ENCODE measurements around the gene RANBP10. TPM values are rescaled to one million over a fixed set of nuclear protein-coding genes. Genes with fewer than 3 reads are reported as not detected.

RANBP10 gene
- polyA plus RNA-seq = 18.0 TPM
- long read RNA-seq, donor 1 = 0 reads
- long read RNA-seq, donor 2, full-length matches to known transcripts = 1 of 1 reads
- long read RNA-seq, donor 2, partial matches to known transcripts = 0 of 1 reads
- long read RNA-seq, donor 2, other reads (novel, unspliced or antisense) = 0 of 1 reads
- long read RNA-seq, donor 3 = 0 reads
- long read RNA-seq, donor 4 = 0 reads
- long read RNA-seq, donor 5 = 0 reads
- long read RNA-seq, donor 6 = 0 reads
- long read RNA-seq, donor 7 = 0 reads
- long read RNA-seq, donor 8 = 0 reads
- long read RNA-seq, donor 9, partial matches to known transcripts = 0 of 1 reads
- long read RNA-seq, donor 9, other reads (novel, unspliced or antisense) = 0 of 1 reads
- long read RNA-seq, donor 10, full-length matches to known transcripts = 1 of 6 reads
- long read RNA-seq, donor 10, partial matches to known transcripts = 5 of 6 reads
- long read RNA-seq, donor 10, other reads (novel, unspliced or antisense) = 0 of 6 reads
- long read RNA-seq, donor 11, full-length matches to known transcripts = 1 of 1 reads
- long read RNA-seq, donor 11, partial matches to known transcripts = 0 of 1 reads
- long read RNA-seq, donor 11, other reads (novel, unspliced or antisense) = 0 of 1 reads

- H3K4me1 ChIP-seq (ENCODE audit: control insufficient read depth, insufficient read depth, low read length) = peaks cover 12% of the 10 kb centered on the region
- H3K4me3 ChIP-seq (ENCODE audit: low read length) = peak within 1 kb of the TSS; percentile 92
- H3K27me3 ChIP-seq (ENCODE audit: control insufficient read depth, insufficient read depth, low read length) = no peaks in the 10 kb centered on the region
- H3K9me3 ChIP-seq (ENCODE audit: control insufficient read depth, low read depth, low read length) = no peaks in the 10 kb centered on the region
- peak within 1 kb of the TSS; percentile 75 for H3K27ac ChIP-seq (ENCODE audit: low read length)
- no CpG with 5 or more reads among the region's 54 CpGs for WGBS (ENCODE audit: insufficient coverage, low lambda C conversion rate)
- peaks cover 21% of the 10 kb centered on the region for H3K36me3 ChIP-seq (ENCODE audit: control insufficient read depth, insufficient read depth, low read length)
- peak; percentile 99 to 100 for DNase-seq
Measured at GRCh38 chr16:67806428-67807147, at the start of gene RANBP10, which contains the start of gene TSNAXIP1. TSS of gene RANBP10 (minus strand) at chr16:67806560. CDS start at chr16:67806536, 24 bp downstream. TSS of gene TSNAXIP1 (plus strand) at chr16:67806889. CDS start at chr16:67807150, 261 bp downstream.

- no CpG with 5 or more reads among the region's 10 CpGs for WGBS (ENCODE audit: insufficient coverage, low lambda C conversion rate)
- H3K4me1 ChIP-seq (ENCODE audit: control insufficient read depth, insufficient read depth, low read length) = peaks cover 33% of the 10 kb centered on the region
- no peak for DNase-seq
- H3K27ac ChIP-seq (ENCODE audit: low read length) = no peak overlapping the region
- no peaks in the 10 kb centered on the region for H3K27me3 ChIP-seq (ENCODE audit: control insufficient read depth, insufficient read depth, low read length)
- no peaks in the 10 kb centered on the region for H3K9me3 ChIP-seq (ENCODE audit: control insufficient read depth, low read depth, low read length)
- H3K4me3 ChIP-seq (ENCODE audit: low read length) = no peak overlapping the region
- H3K36me3 ChIP-seq (ENCODE audit: control insufficient read depth, insufficient read depth, low read length) = peaks cover 15% of the 10 kb centered on the region
Measured at GRCh38 chr16:67855789-67856188, 49.4 kb upstream of the RANBP10 start.

- no peak overlapping the region for H3K4me3 ChIP-seq (ENCODE audit: low read length)
- H3K27me3 ChIP-seq (ENCODE audit: control insufficient read depth, insufficient read depth, low read length) = no peaks in the 10 kb centered on the region
- no peaks in the 10 kb centered on the region for H3K9me3 ChIP-seq (ENCODE audit: control insufficient read depth, low read depth, low read length)
- no peak for DNase-seq
- WGBS (ENCODE audit: insufficient coverage, low lambda C conversion rate) = no CpG with 5 or more reads among the region's 3 CpGs
- no peak overlapping the region for H3K27ac ChIP-seq (ENCODE audit: low read length)
- H3K4me1 ChIP-seq (ENCODE audit: control insufficient read depth, insufficient read depth, low read length) = peaks cover 30% of the 10 kb centered on the region
- peaks cover 18% of the 10 kb centered on the region for H3K36me3 ChIP-seq (ENCODE audit: control insufficient read depth, insufficient read depth, low read length)
Measured at GRCh38 chr16:67853670-67854069, 47.3 kb upstream of the RANBP10 start.

GRCh38 chr16:67848118-67848517 is 41.8 kb upstream of the RANBP10 start:
- Histone ChIP-seq H3K9me3 (ENCODE audit: control insufficient read depth, low read depth, low read length) (no peaks in the 10 kb centered on the region), H3K27me3 (ENCODE audit: control insufficient read depth, insufficient read depth, low read length) (no peaks in the 10 kb centered on the region), H3K4me1 (ENCODE audit: control insufficient read depth, insufficient read depth, low read length) (peaks cover 35% of the 10 kb centered on the region), H3K4me3 (ENCODE audit: low read length) (peak overlapping the region; percentile 98), H3K36me3 (ENCODE audit: control insufficient read depth, insufficient read depth, low read length) (peaks cover 21% of the 10 kb centered on the region), H3K27ac (ENCODE audit: low read length) (peak overlapping the region; percentile 100)
- DNase-seq = no peak
- no CpG with 5 or more reads among the region's 11 CpGs for WGBS (ENCODE audit: insufficient coverage, low lambda C conversion rate)

- peak; percentile 85 to 93 for DNase-seq
- peak within 1 kb of the TSS; percentile 98 for H3K4me3 ChIP-seq (ENCODE audit: low read length)
Measured at GRCh38 chr16:67847064-67847861, 40.9 kb upstream of the RANBP10 start, which contains the start of gene CENPT. TSS of gene CENPT (minus strand) at chr16:67847693. CDS start at chr16:67833859, 13,834 bp downstream.

GRCh38 chr16:67846320-67847063 is 40.1 kb upstream of the RANBP10 start, which contains the start of gene NUTF2:
TSS of gene NUTF2 (plus strand) at chr16:67846933. CDS start at chr16:67865131, 18,198 bp downstream.
- Histone ChIP-seq H3K9me3 (ENCODE audit: control insufficient read depth, low read depth, low read length) (no peaks in the 10 kb centered on the region), H3K36me3 (ENCODE audit: control insufficient read depth, insufficient read depth, low read length) (peaks cover 17% of the 10 kb centered on the region), H3K27ac (ENCODE audit: low read length) (peak within 1 kb of the TSS; percentile 100), H3K4me1 (ENCODE audit: control insufficient read depth, insufficient read depth, low read length) (peaks cover 37% of the 10 kb centered on the region), H3K27me3 (ENCODE audit: control insufficient read depth, insufficient read depth, low read length) (no peaks in the 10 kb centered on the region), H3K4me3 (ENCODE audit: low read length) (peak within 1 kb of the TSS; percentile 98)
- WGBS (ENCODE audit: insufficient coverage, low lambda C conversion rate) = no CpG with 5 or more reads among the region's 57 CpGs
- peak; percentile 96 to 98 for DNase-seq

More at GRCh38 chr16:67847064-67847861, 40.9 kb upstream of the RANBP10 start, which contains the start of gene CENPT:
- Histone ChIP-seq H3K9me3 (ENCODE audit: control insufficient read depth, low read depth, low read length) (no peaks in the 10 kb centered on the region), H3K4me1 (ENCODE audit: control insufficient read depth, insufficient read depth, low read length) (peaks cover 35% of the 10 kb centered on the region), H3K27ac (ENCODE audit: low read length) (peak within 1 kb of the TSS; percentile 100), H3K27me3 (ENCODE audit: control insufficient read depth, insufficient read depth, low read length) (no peaks in the 10 kb centered on the region), H3K36me3 (ENCODE audit: control insufficient read depth, insufficient read depth, low read length) (peaks cover 21% of the 10 kb centered on the region)
- WGBS (ENCODE audit: insufficient coverage, low lambda C conversion rate) = no CpG with 5 or more reads among the region's 62 CpGs

GRCh38 chr16:67846063-67846319 is 39.6 kb upstream of the RANBP10 start:
- Histone ChIP-seq H3K9me3 (ENCODE audit: control insufficient read depth, low read depth, low read length) (no peaks in the 10 kb centered on the region), H3K27me3 (ENCODE audit: control insufficient read depth, insufficient read depth, low read length) (no peaks in the 10 kb centered on the region), H3K36me3 (ENCODE audit: control insufficient read depth, insufficient read depth, low read length) (peaks cover 17% of the 10 kb centered on the region), H3K27ac (ENCODE audit: low read length) (peak overlapping the region; percentile 100), H3K4me1 (ENCODE audit: control insufficient read depth, insufficient read depth, low read length) (peaks cover 38% of the 10 kb centered on the region), H3K4me3 (ENCODE audit: low read length) (peak overlapping the region; percentile 98)
- peak in 1 of 2 donors; percentile 27 for DNase-seq
- WGBS (ENCODE audit: insufficient coverage, low lambda C conversion rate) = no CpG with 5 or more reads among the region's 2 CpGs

GRCh38 chr16:67845291-67846062 is 39.1 kb upstream of the RANBP10 start:
- H3K27me3 ChIP-seq (ENCODE audit: control insufficient read depth, insufficient read depth, low read length) = no peaks in the 10 kb centered on the region
- no peak for DNase-seq
- H3K27ac ChIP-seq (ENCODE audit: low read length) = peak overlapping the region; percentile 100
- peaks cover 16% of the 10 kb centered on the region for H3K36me3 ChIP-seq (ENCODE audit: control insufficient read depth, insufficient read depth, low read length)
- no peaks in the 10 kb centered on the region for H3K9me3 ChIP-seq (ENCODE audit: control insufficient read depth, low read depth, low read length)
- peak overlapping the region; percentile 98 for H3K4me3 ChIP-seq (ENCODE audit: low read length)
- H3K4me1 ChIP-seq (ENCODE audit: control insufficient read depth, insufficient read depth, low read length) = peaks cover 38% of the 10 kb centered on the region
- WGBS (ENCODE audit: insufficient coverage, low lambda C conversion rate) = no CpG with 5 or more reads among the region's 5 CpGs

- DNase-seq = no peak
- Histone ChIP-seq H3K4me3 (ENCODE audit: low read length) (peak overlapping the region; percentile 72), H3K9me3 (ENCODE audit: control insufficient read depth, low read depth, low read length) (no peaks in the 10 kb centered on the region), H3K27ac (ENCODE audit: low read length) (no peak overlapping the region), H3K4me1 (ENCODE audit: control insufficient read depth, insufficient read depth, low read length) (peaks cover 38% of the 10 kb centered on the region), H3K27me3 (ENCODE audit: control insufficient read depth, insufficient read depth, low read length) (no peaks in the 10 kb centered on the region), H3K36me3 (ENCODE audit: control insufficient read depth, insufficient read depth, low read length) (peaks cover 11% of the 10 kb centered on the region)
- no CpG with 5 or more reads among the region's 4 CpGs for WGBS (ENCODE audit: insufficient coverage, low lambda C conversion rate)
Measured at GRCh38 chr16:67844497-67844896, 38.1 kb upstream of the RANBP10 start.
